NOMO-1 treated with dmso at 0.1 percent for 144 hours (cell line): Measurements from ENCODE around the gene ZSWIM3.
A peak's percentile ranks its signal among the peaks of the same experiment; 100 is the strongest.

Experiments
- DNase-seq: peaks from one replicate; lab custom pipeline; 2025; ENCODE audit not compliant: unreplicated experiment; lab: John Stamatoyannopoulos, UW

ZSWIM3 gene

GRCh38 chr20:45909336-45909808, 52.0 kb downstream of the ZSWIM3 start:
- no peak for DNase-seq

GRCh38 chr20:45909817-45910669, 52.6 kb downstream of the ZSWIM3 start:
- peak; percentile 13 for DNase-seq

- DNase-seq: peak; percentile 99
Observed at GRCh38 chr20:45910670-45911485, 53.5 kb downstream of the ZSWIM3 start.

- no peak for DNase-seq
Observed at GRCh38 chr20:45911486-45912343, 54.3 kb downstream of the ZSWIM3 start, which contains the start of gene PLTP. Gene PLTP (minus strand): TSS chr20:45912155. CDS start chr20:45911452, 703 bp downstream.

GRCh38 chr20:45912344-45912682, 54.9 kb downstream of the ZSWIM3 start:
- no peak for DNase-seq

GRCh38 chr20:45913116-45913515, 55.7 kb downstream of the ZSWIM3 start:
- DNase-seq: no peak

GRCh38 chr20:45917790-45918141, 60.4 kb downstream of the ZSWIM3 start:
- DNase-seq: no peak

- DNase-seq: no peak
Observed at GRCh38 chr20:45918182-45918737, 60.8 kb downstream of the ZSWIM3 start.

- no peak for DNase-seq
Observed at GRCh38 chr20:45918779-45919537, 61.5 kb downstream of the ZSWIM3 start.

- DNase-seq: no peak
Observed at GRCh38 chr20:45919542-45920399, 62.4 kb downstream of the ZSWIM3 start.

GRCh38 chr20:45920462-45921336, 63.3 kb downstream of the ZSWIM3 start:
- no peak for DNase-seq

GRCh38 chr20:45921337-45922189, 64.1 kb downstream of the ZSWIM3 start:
- no peak for DNase-seq

GRCh38 chr20:45924391-45925261, 67.2 kb downstream of the ZSWIM3 start:
- no peak for DNase-seq

- DNase-seq: no peak
Observed at GRCh38 chr20:45925821-45926506, 68.5 kb downstream of the ZSWIM3 start.

GRCh38 chr20:45926731-45927070, 69.3 kb downstream of the ZSWIM3 start:
- no peak for DNase-seq
